Suppressor macrophage (primary cell): Measurements from ENCODE around the gene CHCHD10.

ENCODE experiments used
- DNase-seq, 4 experiments: peaks; one replicate each; pipeline ENCODE4 v3.0.0-alpha.2; 2020 to 2022
- total RNA-seq, 17 experiments: gene quantifications; one replicate each; lab custom pipeline; 2026; ENCODE audit warnings: mixed read lengths in 6 of 17, inconsistent platforms in 3 of 17; lab: John Stamatoyannopoulos, UW

Gene CHCHD10
- 25.3 to 74.4 (median 40.3) reads per million in 17 experiments for total RNA-seq

DNA sequence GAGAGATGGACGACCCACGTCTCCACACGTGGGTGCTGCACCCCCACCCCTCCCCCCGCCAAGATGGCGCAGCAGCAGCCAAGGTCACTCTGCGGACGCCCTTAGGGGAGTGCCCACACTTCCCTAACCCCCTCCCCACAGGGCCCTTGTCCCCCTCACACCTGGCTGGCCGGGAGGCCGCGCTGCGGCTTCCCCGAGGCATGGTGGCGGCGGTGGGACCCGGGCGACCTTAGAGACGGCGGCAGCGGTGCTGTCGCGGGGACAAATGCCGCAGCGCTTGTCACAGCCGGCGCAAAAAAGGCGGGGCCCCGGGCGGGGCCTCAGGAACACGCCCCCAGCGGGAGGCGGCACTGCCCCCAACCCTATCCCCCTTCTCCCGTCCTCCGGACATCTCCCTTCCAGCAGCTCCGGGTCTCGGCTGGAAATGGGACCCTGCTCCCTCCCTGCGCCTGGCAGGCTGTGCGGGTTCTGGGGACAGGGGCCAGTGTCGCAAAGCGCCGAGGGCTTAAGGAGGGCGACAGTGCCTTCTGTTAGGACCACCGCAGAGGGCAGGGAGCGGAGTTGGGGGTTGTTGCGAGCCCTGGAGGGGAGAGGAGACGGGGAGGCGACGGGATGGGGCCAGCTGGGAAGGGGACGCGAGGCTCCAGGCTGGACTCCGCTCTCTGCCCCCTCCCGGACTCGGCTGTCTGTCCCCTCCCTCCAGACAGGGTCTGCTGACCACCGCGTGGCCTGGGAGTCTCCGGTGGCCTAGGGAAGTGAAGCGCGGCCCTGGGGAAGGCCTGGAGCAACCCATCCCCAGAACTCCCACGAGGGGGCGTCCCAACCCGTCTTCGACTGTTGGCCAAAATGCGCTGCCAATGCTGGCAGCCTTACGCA is at the start of gene CHCHD10:
Gene CHCHD10 (minus strand): TSS at position 300 of the 876 bp plus-strand sequence. CDS start 98 bp downstream, at position 202.
- DNase-seq, result peak; percentile 94 to 97 (median 96)

DNA sequence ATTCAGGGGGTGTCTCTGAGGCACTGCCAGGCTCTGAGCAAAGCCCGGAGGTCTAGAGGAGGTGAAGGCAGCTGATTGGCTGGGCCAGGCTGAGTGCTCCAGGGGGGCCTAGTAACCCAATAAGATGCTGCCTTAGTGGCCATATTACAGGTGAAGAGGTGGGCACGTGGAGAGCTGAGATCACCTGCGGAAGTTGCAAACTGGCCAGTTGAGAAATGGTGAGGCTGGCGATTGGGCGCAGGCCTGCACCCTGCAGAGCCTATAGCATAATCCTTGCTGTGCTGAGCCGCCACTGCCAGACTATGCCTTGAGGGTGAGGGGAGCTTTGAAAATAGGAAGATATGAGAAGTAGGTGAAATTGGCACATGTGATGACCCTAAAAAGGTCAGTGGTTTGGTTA is 49.4 kb upstream of the CHCHD10 start:
- no peak for DNase-seq

- no peak for DNase-seq
These were observed 48.6 kb upstream of the CHCHD10 start for GRCh38 chr22:23816156-23816976.

DNA sequence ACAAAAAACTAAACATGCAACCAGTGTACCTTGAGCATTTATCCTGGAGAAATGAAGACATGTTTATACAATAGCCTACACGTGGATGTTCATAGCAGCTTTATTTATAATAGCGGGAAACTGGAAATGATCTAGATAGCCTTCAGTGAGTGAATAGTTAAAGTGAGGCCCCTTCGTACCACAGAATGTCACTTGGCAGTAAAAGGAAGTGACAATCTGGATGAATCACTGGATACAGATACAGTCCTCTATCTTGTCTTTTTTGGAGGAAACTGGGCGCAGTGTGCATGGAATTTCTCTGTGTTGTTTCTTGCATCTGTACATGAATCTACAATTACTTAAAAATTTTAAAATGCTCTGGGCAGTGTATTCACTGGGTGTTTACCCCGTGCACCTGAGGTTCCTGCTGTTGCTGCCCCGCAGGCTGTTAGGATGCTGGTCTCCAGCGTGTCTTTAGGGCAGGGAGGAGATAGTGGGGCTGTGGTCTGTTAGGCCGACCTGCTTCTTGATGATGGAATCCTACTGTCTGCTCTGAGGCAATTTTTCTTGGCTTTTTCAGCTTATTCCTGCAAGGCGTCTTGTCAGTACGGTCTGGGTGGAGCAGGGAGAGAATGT is 47.9 kb upstream of the CHCHD10 start:
- no peak for DNase-seq

GRCh38 chr22:23812378-23812777 is 44.6 kb upstream of the CHCHD10 start:
- DNase-seq, result no peak

GRCh38 chr22:23806837-23807236 is 39.1 kb upstream of the CHCHD10 start:
- no peak for DNase-seq

GRCh38 chr22:23804781-23805291 is 37.1 kb upstream of the CHCHD10 start:
- DNase-seq, result no peak

DNA sequence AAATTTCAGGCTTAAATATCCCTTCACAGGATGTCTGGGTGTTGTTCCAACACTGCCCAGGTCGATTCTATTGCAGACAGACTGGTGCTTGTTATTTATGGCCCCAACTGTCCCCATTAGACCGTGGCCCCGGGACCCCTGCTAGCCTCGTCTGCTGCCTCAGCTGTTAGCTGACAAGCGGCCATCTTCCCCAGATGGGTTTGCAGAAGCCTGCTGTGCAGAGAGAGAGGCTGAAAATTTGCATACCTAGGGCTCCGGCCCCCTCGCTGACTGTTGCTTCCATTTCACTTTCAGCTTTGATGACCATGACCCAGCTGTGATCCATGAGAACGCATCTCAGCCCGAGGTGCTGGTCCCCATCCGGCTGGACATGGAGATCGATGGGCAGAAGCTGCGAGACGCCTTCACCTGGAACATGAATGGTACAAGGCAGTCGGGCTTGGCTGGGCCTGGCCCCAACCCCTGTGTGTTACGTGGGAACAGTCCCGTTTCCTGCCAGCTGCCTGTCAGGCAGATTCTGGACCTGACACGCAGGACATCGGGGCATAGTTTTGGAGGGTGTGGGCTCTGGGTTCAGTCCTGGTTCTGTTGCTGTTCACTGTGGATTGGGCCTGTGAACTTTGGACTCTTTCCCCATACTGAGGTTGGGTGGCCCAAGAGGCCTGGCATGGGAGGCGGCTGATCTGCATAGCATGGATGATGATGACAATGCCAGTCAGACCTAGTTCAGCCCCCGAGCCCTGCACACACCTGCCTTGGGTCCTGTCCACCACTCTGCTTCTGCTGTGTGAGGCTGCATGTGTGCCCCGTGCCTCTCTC is 35.4 kb upstream of the CHCHD10 start:
- no peak for DNase-seq

DNA sequence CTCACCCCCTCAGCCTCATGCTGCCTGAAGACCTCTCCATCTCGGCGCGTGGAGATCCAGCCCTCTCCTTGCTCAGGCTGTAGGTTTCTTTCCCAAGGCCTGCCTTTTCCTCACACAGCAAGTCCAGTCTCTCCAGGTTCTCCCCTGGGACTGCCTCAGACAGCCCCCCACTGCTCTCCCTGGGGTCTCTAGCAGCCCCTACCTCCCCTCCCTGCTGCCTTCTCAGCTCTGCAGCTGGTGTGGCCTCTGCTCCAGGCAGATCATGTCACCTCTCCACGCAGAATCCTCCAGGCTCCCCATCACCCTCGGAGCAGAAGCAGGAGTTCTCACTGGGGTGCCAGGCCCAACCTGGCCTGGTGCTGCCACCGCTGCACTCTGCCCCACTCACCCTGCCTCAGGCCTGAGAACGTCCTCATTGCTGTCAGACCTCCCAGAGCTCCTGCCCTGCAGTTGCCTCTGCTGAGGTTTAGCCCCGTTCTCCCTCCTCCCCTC is 34.2 kb upstream of the CHCHD10 start:
- DNase-seq, result no peak

DNA sequence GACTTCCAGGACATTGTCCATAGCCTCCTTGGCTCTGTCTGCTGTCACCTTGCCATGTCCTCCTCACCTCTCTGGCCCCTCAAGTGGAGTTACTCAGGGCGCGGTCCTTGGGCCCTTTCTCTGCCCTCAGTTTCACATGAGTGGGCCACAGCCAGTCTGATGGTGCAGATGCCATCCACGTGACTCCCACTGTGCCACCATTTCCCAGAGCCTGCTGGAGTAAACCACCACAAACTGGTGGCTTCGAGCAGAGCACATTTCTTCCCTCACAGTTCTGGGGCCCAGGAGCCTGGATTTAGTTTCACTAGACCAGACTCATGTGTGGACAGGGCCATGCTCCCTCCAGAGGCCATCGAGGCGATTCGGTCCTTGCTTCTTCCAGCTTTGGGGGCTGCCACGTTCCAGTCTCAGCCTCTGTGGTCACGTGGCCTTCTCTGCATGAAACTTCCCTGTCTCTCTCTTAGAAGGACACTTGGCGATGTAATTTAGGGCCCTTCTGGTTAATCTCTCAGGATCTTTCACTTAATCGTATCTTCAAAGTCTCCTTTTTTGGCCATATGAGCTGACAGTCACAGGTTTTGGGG is 33.6 kb upstream of the CHCHD10 start:
- DNase-seq, result no peak

DNA sequence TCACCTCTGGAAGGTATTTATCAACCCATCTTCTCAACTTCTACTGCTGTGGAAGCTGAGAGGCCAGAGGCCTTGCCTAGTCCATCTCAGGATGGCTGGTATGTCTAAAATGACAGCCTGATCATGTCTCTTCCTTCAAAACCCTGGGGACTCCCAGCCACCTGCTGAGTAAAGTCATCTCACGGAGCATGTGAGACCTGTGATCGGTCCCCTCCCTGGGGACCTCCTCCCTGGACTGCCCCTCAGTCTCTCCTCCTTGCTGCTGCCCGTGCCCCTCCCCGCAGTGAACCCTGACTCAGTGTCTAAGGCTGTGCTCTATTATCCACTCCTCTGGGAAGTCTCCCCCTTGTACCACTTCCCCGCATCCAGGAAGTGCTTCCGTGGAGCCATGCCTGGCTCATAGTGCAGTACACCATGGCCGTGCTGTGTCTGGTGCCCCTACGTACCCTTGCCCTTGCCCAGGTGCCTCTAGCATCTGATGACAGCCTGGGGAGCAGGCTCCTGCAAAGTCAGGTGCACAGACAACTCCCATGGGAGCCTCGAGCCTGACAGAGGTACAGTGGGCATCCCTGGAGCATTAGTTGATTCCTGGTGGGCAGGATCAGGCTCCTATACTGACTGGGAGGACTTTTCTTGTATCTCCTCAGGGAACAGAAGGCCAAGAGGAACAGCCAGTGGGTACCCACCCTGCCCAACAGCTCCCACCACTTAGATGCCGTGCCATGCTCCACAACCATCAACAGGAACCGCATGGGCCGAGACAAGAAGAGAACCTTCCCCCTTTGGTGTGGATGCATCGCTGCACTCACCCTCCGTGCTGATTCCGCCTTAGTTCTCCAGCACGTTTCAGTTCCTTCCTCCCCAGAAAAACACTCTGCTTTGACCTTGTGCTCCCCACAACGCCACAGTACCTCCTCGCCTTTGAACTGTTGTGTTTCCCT is 32.8 kb upstream of the CHCHD10 start:
- DNase-seq, result no peak

- DNase-seq, result no peak
These were observed 28.7 kb upstream of the CHCHD10 start for GRCh38 chr22:23796461-23796860.

DNA sequence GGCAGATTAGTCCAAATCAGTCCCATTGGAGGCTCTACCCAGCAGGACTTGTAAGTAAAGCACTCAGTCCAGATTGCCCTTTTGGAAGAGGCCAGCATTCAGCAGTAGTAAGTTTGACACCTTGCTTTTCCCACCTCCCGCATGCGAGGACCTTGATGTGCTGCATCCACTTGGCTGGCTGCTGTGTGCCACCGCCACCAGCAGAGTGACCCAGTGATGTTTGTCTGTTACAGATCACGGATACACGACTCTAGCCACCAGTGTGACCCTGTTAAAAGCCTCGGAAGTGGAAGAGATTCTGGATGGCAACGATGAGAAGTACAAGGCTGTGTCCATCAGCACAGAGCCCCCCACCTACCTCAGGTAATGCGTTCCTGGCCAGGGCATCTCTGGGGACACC is 25.6 kb upstream of the CHCHD10 start:
- no peak for DNase-seq

DNA sequence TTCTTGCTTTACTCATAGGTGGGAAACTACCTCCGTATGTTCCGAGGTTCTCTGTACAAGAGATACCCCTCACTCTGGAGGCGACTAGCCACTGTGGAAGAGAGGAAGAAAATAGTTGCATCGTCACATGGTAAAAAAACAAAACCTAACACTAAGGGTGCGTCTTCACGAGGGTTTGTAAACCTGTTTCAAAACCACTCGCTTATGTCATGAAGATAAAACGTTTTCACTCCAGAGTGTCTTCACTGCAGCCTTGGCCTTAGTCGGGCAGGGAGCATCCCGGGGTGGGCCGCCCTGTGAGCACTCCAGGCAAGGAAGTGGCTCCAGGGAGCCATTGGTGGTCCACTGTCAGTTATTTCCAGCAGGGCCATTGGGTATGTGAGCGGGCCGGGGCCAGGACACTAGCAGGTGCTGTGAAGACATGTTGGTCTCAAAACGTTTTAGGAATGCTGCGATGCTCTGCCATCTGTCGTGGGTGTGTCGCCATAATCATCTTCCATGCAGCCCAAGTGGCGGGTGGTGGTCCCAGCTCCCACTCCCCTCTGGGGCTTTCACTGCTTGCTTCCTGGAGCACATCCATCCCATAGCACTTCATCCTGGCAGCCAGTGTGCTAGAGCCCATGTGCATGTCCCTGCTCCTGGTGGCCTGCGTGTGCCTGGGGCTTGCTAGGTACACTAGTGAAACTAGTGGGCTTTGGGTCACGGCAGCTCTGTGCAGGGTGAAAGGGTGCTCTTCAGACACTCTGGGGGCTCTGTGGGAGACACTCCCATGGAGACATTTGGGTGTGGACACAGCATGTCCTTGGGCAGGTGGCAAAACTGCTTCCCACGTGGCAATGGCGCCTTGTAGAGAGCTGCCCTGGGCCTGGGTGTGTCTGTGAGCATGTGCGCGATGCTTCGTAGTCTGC is 24.2 kb upstream of the CHCHD10 start:
- DNase-seq, result no peak

DNA sequence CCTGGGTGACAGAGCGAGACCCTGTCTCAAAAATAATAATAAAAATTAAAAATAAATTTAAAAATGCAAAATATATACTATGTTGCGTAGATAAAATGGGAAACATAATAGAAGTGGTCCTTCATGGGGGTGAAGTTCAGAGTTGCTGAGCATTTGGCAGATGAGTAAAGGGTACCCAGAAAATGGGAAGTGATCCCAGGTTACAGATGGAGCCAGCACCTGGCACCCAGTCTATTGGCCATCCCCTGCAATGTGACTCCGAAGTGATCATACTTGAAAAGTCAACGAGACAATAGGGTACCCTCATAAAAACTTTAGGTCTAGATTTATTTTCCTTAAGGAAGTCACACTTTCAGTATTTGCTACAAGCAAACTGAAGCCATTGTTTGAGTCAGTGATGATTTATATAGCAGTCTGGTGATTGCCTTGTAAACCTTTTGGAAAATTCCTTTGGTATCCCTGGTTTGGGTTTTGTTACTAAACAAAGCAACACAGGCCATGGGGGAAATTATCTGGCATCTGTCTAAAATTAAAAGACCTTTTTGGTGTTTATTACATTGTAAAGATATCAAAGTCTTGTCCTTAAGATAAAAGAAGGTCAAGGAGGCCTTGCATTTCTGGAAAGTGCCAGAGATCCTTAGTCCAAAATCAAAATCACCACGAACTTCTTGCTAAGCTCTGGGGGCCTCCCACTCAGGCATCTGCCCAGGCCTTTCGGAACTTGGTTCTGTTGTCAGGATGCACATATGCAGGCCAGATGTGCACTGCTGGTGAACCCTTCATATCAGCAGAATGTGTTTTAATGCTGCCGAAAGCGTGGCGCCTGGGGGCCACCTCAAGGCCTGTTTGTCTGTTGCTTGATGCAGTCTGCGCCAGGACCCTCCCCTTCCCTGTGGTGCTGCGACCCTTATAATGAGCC is 23.3 kb upstream of the CHCHD10 start:
- no peak for DNase-seq

- no peak for DNase-seq
These were observed 21.9 kb upstream of the CHCHD10 start for GRCh38 chr22:23789638-23790037.

DNA sequence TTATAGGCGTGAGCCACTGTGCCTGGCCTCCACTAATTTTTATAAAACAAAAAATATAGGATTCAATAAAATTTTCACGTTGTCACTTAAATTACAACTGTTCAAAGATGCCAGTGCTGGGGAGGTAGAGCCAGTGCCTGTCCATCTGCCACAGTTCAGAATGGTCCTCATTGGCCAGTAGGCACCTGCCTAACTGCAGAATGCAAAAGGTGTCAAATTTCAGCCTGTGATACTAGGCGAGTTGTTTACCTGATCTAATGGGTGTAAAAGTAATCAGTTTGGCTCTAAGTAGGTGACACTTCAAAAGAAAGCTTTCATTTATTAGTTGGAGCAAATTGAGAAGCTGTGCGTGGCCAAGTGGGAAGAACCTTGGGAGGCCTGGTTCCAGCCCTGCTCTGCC is 21.3 kb upstream of the CHCHD10 start:
- no peak for DNase-seq

DNA sequence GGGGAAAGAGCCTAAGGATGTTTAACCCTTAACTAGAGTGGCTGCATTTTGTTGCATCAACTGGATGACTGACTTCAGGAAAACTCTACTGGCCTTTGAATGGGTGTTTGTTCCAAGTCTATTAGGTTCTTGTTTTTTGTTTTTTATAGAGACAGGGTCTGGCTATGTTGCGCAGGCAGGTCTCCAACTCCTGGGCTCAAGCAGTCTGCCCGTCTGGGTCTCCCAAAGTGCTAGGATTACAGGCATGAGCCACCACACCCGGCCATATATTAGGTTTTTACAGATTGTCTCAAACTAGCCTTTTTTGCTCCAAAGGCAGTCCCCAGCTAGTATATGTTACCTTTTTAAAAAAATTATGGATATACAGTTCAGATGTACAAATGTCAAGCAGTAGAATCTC is 20.1 kb upstream of the CHCHD10 start:
- no peak for DNase-seq
